ENCODE data around the gene KCTD1.

DNA sequence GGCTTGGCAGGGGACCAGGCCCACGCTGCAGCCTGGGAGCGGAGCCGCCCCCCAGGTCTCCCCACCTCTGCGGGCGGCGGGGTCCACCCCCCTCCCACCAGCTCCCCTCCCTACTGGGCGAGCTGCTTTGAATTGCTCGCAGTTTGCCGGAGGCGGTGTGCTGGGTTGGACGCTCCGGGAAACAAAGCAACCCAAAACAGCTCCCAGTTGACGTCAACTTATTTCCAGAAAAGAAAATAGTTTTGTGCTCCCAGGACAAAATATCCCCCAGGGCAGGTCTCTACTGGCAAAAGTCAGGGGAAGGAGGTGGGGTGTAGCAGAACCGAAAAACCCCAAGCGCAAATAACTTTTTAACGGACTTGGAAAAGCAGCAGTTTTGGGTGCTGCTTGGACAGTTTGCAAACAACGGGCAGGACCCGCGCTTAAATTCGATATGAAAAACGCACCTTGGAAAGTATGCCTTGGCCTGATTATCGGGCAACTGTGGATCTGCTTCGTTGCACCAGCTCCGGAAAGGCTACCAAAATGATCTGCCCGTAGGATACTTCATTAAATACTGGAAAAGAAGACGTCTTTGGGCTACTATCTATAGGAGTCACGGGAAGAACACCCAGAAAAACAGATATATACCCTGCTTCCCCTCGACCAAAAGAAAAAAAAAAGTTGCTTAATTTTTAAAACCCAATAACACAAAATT is 2.8 kb upstream of the KCTD1 start:
- TF ChIP-seq, protein P1, sequence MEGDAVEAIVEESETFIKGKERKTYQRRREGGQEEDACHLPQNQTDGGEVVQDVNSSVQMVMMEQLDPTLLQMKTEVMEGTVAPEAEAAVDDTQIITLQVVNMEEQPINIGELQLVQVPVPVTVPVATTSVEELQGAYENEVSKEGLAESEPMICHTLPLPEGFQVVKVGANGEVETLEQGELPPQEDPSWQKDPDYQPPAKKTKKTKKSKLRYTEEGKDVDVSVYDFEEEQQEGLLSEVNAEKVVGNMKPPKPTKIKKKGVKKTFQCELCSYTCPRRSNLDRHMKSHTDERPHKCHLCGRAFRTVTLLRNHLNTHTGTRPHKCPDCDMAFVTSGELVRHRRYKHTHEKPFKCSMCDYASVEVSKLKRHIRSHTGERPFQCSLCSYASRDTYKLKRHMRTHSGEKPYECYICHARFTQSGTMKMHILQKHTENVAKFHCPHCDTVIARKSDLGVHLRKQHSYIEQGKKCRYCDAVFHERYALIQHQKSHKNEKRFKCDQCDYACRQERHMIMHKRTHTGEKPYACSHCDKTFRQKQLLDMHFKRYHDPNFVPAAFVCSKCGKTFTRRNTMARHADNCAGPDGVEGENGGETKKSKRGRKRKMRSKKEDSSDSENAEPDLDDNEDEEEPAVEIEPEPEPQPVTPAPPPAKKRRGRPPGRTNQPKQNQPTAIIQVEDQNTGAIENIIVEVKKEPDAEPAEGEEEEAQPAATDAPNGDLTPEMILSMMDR (IDR thresholded peaks at IDR 0.05), result no peak
- peak in 1 of 2 donors; percentile 17 for TF ChIP-seq POLR2A (IDR thresholded peaks at IDR 0.05)
